HG03196 (cell line): ENCODE results near the gene KRT28.
"Not testable (repeated sequence)": the region's sequence is repeated elsewhere in the genome, so short reads cannot be mapped to it uniquely, and the experiment has no call there.

ENCODE experiments used
- ATAC-seq: cut with Tn5 transposase; IDR thresholded peaks from one replicate; pipeline ENCODE4 v1.9.1; 2021; ENCODE audit not compliant: unreplicated experiment

KRT28 gene

DNA sequence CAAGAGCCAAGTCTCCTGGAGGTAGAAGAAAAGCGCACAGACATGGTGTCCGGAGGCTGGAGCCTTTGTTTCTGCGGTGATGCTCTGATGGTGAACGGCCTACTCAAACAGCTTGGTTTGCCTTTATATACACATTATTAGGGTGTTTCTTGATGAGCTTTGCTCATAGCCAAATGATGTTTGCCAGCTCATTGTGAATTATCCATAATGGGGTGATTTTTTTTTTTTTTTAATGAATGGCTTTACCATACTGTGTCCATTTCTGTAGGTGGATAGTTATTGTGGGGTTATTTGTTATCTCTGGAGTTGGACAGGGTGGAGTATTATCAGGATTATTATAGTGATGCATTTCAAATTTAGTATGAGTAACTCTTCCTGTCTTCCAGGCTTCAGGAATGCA, 17.3 kb downstream of the KRT28 start, which contains the start of gene KRT27:
KRT27 (minus strand) TSS at position 101 of the 400 bp plus-strand sequence; CDS start at position 44, 57 bp downstream.
- no peak for ATAC-seq

DNA sequence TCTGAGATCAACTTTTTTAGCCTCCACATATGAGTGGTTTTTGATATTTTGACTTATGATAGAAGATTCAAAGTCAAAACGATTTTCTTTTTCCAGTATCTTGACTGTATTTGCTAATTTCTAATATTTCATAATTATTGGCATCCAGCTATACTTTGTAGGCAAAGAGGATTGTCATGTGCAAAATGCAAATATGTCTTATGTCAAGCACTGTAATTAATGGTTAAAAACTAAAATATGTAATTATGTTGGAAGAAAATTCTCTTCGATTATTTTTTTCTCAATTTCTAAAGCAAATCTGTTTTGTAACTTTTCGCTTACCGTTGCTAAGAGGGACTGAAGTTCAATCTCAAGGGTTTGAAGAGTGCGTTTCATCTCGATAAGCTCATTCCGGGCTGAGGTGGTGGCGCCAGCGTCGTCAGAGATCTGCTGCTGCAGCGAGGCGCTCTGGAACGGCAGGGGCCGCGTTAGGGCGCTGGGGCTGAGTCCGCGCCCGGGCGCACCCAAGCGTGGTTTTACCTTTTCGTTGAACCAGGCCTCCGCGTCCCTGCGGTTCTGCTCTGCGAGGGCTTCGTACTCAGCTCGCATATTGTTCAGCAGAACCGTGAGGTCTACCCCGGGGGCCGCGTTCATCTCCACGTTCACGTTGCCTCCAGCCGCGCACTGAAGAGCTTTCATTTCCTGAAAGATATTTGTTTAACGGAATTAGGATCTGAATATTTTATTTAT, 20.4 kb downstream of the KRT28 start:
- ATAC-seq, result no peak

DNA sequence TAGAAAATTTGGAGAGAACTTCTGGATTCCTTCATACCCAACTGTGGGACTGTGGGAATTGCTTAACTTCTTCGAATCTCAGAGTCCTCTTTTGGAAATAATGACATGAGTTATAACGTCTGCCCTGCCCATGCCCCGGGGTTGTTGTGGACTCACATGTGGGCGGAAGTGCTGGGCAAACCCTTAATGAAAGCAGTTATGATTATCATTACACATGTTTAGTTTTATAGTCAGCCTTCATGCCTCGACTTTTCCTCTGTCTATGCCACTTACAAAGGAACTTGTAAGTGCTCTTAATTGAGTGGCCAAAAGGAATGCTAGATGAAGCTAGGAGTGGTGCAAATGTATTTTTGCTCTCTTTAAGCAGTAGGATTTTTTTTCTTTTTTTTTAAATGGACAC, 21.3 kb downstream of the KRT28 start:
- no peak for ATAC-seq

DNA sequence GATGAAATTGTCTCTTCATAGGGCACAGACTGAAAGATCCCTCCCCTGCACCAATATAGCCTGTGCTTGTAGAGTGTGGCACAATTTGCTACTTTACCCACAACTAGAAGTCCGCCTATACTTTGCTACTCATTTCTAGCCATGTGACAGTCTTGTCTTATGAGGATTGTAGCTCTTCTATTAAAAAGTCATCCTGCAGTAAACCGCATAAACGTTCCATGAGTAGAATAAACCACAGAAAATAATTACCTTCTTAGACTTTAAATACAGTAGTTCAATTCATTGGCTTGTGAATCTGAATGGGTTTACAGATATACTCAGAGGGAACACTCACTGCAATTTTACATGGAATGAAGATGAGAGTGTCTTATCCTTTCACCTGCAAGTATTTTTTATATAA, 21.8 kb downstream of the KRT28 start:
- no peak for ATAC-seq

DNA sequence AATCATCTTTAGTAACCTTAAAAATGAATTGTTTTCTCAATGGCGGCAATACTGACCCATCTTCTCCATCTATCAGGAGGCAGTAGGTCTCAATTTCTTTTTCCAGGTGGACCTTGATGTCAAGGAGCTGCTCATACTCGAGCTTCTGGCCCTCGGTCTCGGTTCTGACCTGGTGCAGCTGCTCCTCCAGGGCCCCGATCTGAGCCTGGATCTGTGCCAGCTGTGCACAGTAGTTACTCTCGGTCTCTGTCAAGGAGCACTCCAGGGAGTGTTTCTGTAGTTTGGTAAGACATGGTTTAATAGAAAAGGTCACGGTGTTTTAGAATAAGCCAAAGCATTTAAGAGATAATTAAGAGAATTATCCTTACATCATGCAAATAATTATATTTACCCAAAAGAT, 22.3 kb downstream of the KRT28 start:
- ATAC-seq, result no peak

DNA sequence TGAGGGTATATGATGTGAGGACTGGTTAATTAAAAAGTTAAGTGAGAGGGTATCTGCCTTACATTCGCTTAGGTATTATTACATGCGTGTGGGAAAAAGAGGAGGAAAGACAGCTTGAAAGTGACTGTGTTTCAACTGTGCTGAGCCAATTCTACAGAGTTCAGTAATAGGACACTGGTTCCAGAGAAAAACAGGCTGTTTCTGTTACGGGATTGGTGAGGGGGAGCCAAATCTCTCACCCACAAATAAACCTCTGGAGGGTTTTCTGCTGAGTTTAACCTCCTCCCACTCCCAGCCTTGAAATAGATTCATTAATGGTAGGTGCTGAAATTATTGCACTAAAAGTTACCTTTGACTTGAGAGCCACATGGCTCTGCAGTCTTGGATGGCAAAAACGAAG, 23.8 kb downstream of the KRT28 start:
- no peak for ATAC-seq

DNA sequence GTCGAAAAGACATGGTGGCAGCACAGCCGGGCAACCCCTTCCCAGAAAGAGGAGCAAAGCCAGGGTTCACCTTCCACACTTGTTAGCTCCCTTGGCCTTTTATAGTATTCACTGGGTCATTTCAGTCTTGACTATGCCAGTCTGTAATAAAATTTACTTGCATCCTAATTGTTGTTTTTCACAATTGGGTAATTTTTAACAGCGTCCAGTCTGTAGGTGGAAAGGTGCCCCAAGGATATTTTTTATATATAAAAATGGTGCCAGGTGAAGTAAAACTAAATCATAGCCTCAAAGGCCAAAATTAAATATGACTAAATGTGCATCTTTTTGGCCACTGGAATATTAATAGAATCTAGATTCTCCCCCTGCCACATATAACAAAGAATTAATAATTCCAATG, 27.7 kb downstream of the KRT28 start, which contains the start of gene KRT26:
KRT26 (minus strand) TSS at position 101 of the 400 bp plus-strand sequence; CDS start at position 13, 88 bp downstream.
- no peak for ATAC-seq

DNA sequence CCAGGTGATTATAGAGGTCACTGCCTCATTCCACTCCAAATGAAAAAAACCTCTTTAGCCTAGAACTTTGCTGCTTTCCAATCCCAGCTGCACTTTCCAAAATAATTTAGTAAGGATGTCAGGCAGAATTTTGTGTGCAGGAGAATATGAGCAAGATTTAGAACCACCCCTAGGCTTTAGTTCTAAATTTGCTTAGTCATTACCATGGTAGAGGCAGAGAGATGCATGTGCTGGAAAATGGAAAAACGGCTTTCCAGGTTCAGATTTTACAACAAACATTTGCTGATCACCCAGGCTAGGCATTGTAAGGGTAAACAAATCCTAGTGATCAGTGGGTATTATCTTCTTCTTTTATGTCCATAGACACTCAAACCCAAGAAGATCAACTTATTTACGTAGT, 34.1 kb downstream of the KRT28 start:
- ATAC-seq, result no peak

DNA sequence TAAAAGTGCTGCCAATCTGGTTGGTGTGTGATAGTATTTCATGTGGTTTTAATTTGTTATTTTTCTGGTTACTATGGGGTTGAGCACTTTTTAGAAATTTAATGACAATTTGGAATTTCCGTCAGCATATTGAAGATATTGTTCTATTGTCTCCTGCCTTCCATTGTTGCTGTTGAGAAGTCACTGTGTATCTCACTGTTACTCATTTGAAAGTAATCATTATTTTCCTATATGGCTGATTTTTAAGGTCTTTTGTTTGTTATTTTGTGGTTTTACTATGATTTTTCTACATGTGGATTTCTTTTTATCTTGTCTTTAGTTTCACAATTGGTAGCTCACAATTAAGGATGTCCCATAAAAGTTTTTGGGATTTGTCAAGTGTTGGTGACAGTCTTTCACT, 36.0 kb downstream of the KRT28 start:
- no peak for ATAC-seq

DNA sequence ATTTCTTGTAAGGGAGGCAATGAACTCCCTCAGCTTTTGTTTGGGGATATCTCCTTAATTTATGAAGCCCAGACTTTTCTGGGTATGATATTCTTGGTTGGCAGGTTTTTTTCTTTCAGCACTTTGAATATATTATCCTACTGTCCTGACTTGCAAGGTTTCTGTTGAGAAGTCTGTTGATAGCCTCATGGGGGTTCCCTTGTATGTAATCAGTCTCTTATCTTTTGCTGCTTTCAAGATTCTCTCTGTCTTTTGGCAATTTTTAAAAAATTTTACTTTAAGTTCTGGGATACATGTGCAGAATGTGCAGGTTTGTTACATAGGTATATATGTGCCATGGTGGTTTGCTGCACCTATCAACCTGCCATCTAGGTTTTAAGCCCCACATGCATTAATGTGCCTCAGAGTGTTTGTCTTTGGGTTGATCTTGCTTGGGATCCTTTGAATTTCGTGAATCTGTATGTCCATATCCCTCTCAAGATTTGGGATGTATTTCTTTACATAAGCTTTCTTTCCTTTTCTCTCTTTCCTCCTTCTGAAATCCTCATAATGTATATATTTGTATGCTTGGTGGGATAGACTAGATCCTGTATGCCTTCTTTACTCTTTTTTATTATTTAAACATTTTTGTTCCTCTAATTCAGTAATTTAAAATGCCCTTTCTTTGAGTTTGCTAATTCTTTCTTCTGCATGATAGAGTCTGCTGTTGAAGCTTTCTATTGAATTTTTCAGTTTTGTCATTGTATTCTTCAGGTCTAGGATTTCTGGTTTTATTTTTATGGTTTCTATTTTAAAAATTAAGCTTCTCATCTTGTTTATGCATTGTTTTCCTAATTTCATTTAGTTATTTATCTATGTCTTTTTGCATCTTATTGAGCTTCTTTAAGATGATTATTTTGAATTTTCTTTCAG, 39.4 kb downstream of the KRT28 start:
- no peak for ATAC-seq

DNA sequence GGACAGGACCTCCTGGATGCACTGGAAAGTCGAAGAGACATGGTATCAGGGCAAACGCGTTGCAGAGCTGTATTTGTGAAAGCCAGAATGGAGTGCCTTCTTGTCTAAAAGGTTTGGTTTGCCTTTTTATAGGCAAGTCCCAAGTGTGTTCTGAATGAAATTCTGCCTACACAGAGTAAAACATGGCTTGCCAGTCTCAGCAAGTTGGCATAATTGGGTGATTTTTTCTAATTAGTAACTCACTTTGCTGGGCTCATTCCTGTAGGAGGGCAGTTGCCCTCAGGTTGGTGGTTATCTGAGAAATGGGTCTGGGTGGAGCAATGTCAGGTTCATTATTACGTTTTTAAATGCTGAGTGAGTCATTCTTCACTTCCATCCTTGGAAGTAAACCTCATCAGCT, 44.5 kb downstream of the KRT28 start, which contains the start of gene KRT25:
KRT25 (minus strand) TSS at position 101 of the 400 bp plus-strand sequence; CDS start at position 41, 60 bp downstream.
- ATAC-seq, result no peak

DNA sequence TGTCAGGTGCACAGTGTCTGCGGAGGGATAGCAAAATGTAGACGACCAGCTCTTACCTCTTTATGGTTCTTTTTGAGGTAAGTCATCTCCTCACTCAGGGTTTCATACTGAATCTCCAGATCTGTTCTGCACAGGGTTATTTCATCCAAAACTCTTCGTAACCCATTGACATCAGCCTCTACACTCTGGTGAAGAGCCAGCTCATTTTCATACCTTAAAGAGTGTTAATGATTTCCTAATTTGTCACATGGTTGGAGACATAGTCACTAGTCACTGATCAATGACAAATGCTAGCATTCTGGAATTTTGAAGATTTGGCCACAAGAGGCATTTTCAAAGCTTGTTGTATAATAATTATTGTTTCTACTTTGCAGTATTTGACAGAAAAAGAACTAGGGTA, 46.0 kb downstream of the KRT28 start:
- no peak for ATAC-seq

DNA sequence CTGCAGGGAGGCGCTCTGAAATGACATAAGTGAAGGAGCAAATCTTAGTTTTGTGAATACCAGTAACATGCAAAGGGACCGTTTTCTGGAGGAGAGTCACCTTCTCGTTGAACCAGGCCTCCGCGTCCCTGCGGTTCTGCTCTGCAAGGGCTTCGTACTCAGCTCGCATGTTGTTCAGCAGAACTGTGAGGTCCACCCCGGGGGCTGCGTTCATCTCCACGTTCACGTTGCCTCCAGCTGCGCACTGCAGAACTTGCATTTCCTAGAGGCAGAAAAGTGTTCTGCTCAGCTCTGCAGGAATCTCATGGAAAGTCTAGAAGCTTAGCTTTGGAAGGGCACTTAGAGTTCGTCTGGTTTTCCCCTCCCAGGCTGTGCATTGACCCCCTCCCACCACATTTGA, 48.7 kb downstream of the KRT28 start:
- no peak for ATAC-seq

DNA sequence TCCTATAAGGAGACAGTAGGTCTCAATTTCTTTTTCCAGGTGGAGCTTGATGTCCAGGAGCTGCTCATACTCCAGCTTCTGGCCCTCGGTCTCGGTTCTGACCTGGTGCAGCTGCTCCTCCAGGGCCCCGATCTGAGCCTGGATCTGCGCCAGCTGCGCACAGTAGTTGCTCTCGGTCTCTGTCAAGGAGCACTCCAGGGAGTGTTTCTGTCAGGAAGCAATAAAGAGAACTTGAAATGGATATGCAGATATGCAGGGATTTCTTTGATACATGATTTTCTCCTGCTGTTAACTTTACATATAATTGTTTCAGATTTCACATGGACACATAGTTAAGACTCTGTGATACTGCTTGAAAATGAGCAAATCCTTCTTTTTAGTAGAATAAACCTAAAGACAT, 49.4 kb downstream of the KRT28 start:
- ATAC-seq, result no peak

DNA sequence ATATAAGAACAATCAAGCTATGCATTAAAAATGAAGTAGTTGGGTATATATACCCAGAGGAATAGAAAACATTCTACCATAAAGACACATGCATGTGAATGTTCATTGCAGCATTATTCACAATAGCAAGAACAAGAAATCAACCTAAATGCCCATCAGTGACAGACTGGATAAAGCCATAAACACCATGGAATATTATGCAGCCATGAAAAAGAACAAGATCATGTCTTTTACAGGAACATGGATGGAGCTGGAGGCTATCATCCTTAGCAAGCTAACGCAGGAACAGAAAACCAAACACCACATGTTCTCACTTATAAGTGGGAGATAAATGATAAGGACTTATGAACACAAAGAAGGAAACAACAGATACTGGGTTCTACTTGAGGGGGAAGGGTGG, 51.1 kb downstream of the KRT28 start:
- ATAC-seq, result not testable (repeated sequence)
